A673 (cell line): ENCODE results near the gene CDK14. TPM values are rescaled to one million over a fixed set of nuclear protein-coding genes. Genes with fewer than 3 reads are reported as not detected.

Source experiments
- BruUV-seq: library from RNA; stranded (reverse); fragments of 400-500 nt; replicated peaks from 2 replicates; lab custom pipeline; 2021; lab: Mats Ljungman, UMichigan
- CTCF ChIA-PET: fragments of 300-600 bp; sonication (Branson Sonifier 250); formaldehyde crosslinking; loops from one replicate; lab custom pipeline; 2022; ENCODE audit warnings: antibody characterized with exemption; lab: Charles Lee
- POLR2A ChIA-PET: fragments of 300-600 bp; sonication (Branson Sonifier 250); formaldehyde crosslinking; loops from one replicate; lab custom pipeline; 2022; ENCODE audit warnings: antibody characterized with exemption; ENCODE audit not compliant: low non-redundant PET; lab: Charles Lee
- DNase-seq: peaks from one replicate; pipeline ENCODE4 v3.0.0-alpha.2; 2015; ENCODE audit warnings: low spot score
- H3K27ac ChIP-seq: fragments of 200-600 bp; sonication (generic); 2 replicates; pipeline ENCODE4 v1.5.1; 2016; ENCODE audit warnings: mixed run types, low read depth, mild to moderate bottlenecking, mixed read lengths, antibody characterized with exemption, low read length; ENCODE audit not compliant: poor library complexity, severe bottlenecking
- H3K27me3 ChIP-seq: fragments of 200-600 bp; sonication (generic); replicated peaks from 2 replicates; pipeline ENCODE4 v1.6.1; 2017; ENCODE audit warnings: mixed run types, low read depth, mild to moderate bottlenecking, mixed read lengths, antibody characterized with exemption, low read length; ENCODE audit not compliant: insufficient read depth, poor library complexity
- H3K36me3 ChIP-seq: fragments of 200-600 bp; sonication (generic); 2 replicates; pipeline ENCODE4 v1.6.1; 2016; ENCODE audit warnings: mixed run types, mild to moderate bottlenecking, mixed read lengths, antibody characterized with exemption, low read length; ENCODE audit not compliant: insufficient read depth, poor library complexity, severe bottlenecking
- H3K4me1 ChIP-seq: fragments of 200-600 bp; sonication (generic); 2 replicates; pipeline ENCODE4 v1.6.1; 2017; ENCODE audit warnings: mixed run types, mild to moderate bottlenecking, mixed read lengths, antibody characterized with exemption, low read length; ENCODE audit not compliant: insufficient read depth, poor library complexity, severe bottlenecking
- H3K4me3 ChIP-seq: fragments of 200-600 bp; sonication (generic); 2 replicates; pipeline ENCODE4 v1.5.1; 2016; ENCODE audit warnings: low read depth, mixed run types, mild to moderate bottlenecking, mixed read lengths, low read length; ENCODE audit not compliant: poor library complexity, severe bottlenecking
- H3K9me3 ChIP-seq: fragments of 200-600 bp; sonication (generic); 2 replicates; pipeline ENCODE4 v1.6.1; 2016; ENCODE audit warnings: mixed run types, low read depth, mild to moderate bottlenecking, mixed read lengths, antibody characterized with exemption, low read length; ENCODE audit not compliant: poor library complexity, severe bottlenecking
- CTCF ChIP-seq: fragments of 300-800, 200-600 bp; sonication (generic); conservative IDR thresholded peaks from 2 replicates; pipeline ENCODE4 v1.5.1; 2017; ENCODE audit warnings: low read depth, mild to moderate bottlenecking, antibody characterized with exemption, low read length, moderate library complexity, mixed read lengths
- EZH2 ChIP-seq: fragments of 200-600 bp; sonication (generic); IDR thresholded peaks from 2 replicates; pipeline ENCODE4 v1.6.1; 2017; ENCODE audit warnings: borderline replicate concordance, low read depth, mild to moderate bottlenecking, mixed read lengths, antibody characterized with exemption, low read length; ENCODE audit not compliant: poor library complexity, severe bottlenecking
- intact Hi-C: fragments of 100-400 bp; cut with micrococcal nuclease; formaldehyde crosslinking; loops from one replicate; pipeline ENCODE4 v1.10.0; 2022; ENCODE audit not compliant: unreplicated experiment
- total RNA-seq: library from RNA; stranded (reverse); gene quantifications from 2 replicates; pipeline ENCODE4 v1.2.3, GENCODE V29; 2021

The CDK14 gene
- total RNA-seq, 1 experiment from 2014 or later = 128 TPM

- Histone ChIP-seq H3K4me1 (peaks cover 57% of the 10 kb centered on the region), H3K27ac (no peak overlapping the region), H3K9me3 (no peaks in the 10 kb centered on the region), H3K27me3 (no peaks in the 10 kb centered on the region), H3K4me3 (no peak overlapping the region), H3K36me3 (no peaks in the 10 kb centered on the region)
- DNase-seq = no peak
- ChIA-PET POLR2A (no interaction called here), CTCF (no interaction called here)
- no TSS peak for BruUV-seq
- intact Hi-C loops = no loop called here
- TF ChIP-seq CTCF = no peak
- no peak for TF ChIP-seq EZH2
Measured at GRCh38 chr7:90675982-90676381, 79.9 kb downstream of the CDK14 start.

DNA sequence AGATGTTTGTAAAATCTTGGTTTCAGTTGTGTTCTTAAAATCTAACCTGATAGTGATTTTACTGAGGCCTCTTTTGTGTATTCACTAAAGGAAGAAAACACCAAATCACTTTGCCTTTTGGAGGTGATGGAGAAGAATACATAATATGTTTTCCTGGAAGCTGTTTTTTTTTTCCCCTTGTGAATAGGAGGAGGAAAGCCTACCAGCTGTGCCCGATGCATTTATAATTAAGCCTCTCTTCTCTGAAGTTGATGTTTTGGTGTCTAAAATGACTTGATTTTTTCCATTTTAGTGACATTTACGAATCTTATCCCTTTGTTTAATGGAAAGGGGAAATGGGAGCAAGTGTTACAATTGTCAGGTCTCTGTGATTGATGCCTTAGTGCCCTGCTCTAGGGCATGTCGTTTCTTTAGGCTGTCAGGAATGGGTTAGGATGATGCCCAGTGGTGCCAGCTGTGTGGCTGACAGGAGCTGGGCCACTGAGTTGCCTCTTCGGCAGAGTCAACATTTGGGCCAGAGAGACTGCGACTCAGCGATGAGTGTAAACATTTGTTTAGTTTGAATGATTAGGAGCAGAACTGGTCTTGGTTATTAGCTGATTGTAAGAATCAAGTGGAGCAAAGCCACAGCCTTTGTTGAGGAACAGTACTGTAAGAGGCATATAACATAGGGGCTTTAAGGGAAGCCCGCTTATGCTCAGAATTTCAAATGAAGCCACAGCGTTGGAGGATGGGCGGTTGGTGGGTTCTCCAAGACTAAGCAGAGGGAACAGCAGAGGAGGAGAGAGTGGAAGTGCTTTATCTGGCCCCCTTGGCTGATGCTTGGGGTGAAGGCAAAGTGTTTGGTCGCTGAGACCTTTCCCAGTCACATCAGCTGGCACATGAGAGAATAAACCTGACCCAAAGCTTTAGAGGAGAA is 81.6 kb downstream of the CDK14 start:
- Histone ChIP-seq H3K4me1 (peaks cover 69% of the 10 kb centered on the region), H3K27ac (peak overlapping the region; percentile 64), H3K4me3 (peak overlapping the region; percentile 6), H3K9me3 (no peaks in the 10 kb centered on the region), H3K27me3 (no peaks in the 10 kb centered on the region), H3K36me3 (no peaks in the 10 kb centered on the region)
- no peak for TF ChIP-seq CTCF
- no peak for TF ChIP-seq EZH2
- DNase-seq = peak; percentile 59
- ChIA-PET CTCF (no interaction called here), POLR2A (no interaction called here)
- intact Hi-C loops = no loop called here
- no TSS peak for BruUV-seq

- ChIA-PET CTCF (no interaction called here), POLR2A (no interaction called here)
- peak; percentile 62 for DNase-seq
- no peaks in the 10 kb centered on the region for H3K27me3 ChIP-seq
- H3K4me1 ChIP-seq = peaks cover 75% of the 10 kb centered on the region
- H3K36me3 ChIP-seq = no peaks in the 10 kb centered on the region
- H3K27ac ChIP-seq = peak overlapping the region; percentile 64
- no peaks in the 10 kb centered on the region for H3K9me3 ChIP-seq
- TF ChIP-seq EZH2 (no peak), CTCF (no peak)
- intact Hi-C loops = no loop called here
- no TSS peak for BruUV-seq
- H3K4me3 ChIP-seq = no peak overlapping the region
Measured at GRCh38 chr7:90678986-90679385, 82.9 kb downstream of the CDK14 start.
